H9 (cell line): ENCODE measurements around the gene GLUL. TPM values are rescaled to one million over a fixed set of nuclear protein-coding genes. Genes with fewer than 3 reads are reported as not detected.

Experiments
- DNase-seq: peaks from one replicate; pipeline ENCODE4 v3.0.0-alpha.2; 2017
- H2AFZ ChIP-seq: one replicate; pipeline ENCODE4 v1.6.1; 2013; ENCODE audit warnings: mild to moderate bottlenecking, low read length, control low read depth, moderate library complexity
- H2AK5ac ChIP-seq: 2 replicates; pipeline ENCODE4 v1.6.1; 2013; ENCODE audit warnings: low read length, control low read depth, mixed read lengths; ENCODE audit not compliant: insufficient read length
- H2BK120ac ChIP-seq: one replicate; pipeline ENCODE4 v1.6.1; 2013; ENCODE audit warnings: low read depth, mild to moderate bottlenecking, low read length, control low read depth, inconsistent platforms; ENCODE audit not compliant: poor library complexity, severe bottlenecking
- H2BK12ac ChIP-seq: 2 replicates; pipeline ENCODE4 v1.6.1; 2013; ENCODE audit warnings: low read length, control low read depth, mixed read lengths, low read depth; ENCODE audit not compliant: insufficient read length
- H2BK15ac ChIP-seq: 2 replicates; pipeline ENCODE4 v1.6.1; 2013; ENCODE audit warnings: low read depth, low read length, control low read depth
- H2BK20ac ChIP-seq: one replicate; pipeline ENCODE4 v1.6.1; 2013; ENCODE audit warnings: low read depth, mild to moderate bottlenecking, low read length, control low read depth, inconsistent platforms; ENCODE audit not compliant: poor library complexity, severe bottlenecking
- H2BK5ac ChIP-seq: 2 replicates; pipeline ENCODE4 v1.6.1; 2013; ENCODE audit warnings: low read length, control low read depth, mixed read lengths; ENCODE audit not compliant: insufficient read length
- H3K14ac ChIP-seq: 2 replicates; pipeline ENCODE4 v1.6.1; 2013; ENCODE audit warnings: low read length, control low read depth; ENCODE audit not compliant: insufficient read depth
- H3K18ac ChIP-seq: 2 replicates; pipeline ENCODE4 v1.6.1; 2013; ENCODE audit warnings: low read depth, mild to moderate bottlenecking, mixed read lengths, low read length, control low read depth; ENCODE audit not compliant: insufficient read length
- H3K23ac ChIP-seq: 2 replicates; pipeline ENCODE4 v1.6.1; 2013; ENCODE audit warnings: low read length, control low read depth, mixed read lengths, low read depth; ENCODE audit not compliant: insufficient read length
- H3K23me2 ChIP-seq: 2 replicates; pipeline ENCODE4 v1.6.1; 2013; ENCODE audit warnings: low read depth, mild to moderate bottlenecking, mixed read lengths, low read length, control low read depth; ENCODE audit not compliant: insufficient read length, poor library complexity, severe bottlenecking
- H3K27ac ChIP-seq: 2 replicates; pipeline ENCODE4 v1.5.1; 2013; ENCODE audit warnings: low read length, control low read depth, mixed read lengths, low read depth; ENCODE audit not compliant: insufficient read length
- H3K27me3 ChIP-seq: 2 replicates; pipeline ENCODE4 v1.6.1; 2013; ENCODE audit warnings: low read length, control low read depth, inconsistent platforms; ENCODE audit not compliant: insufficient read depth
- H3K4ac ChIP-seq: 2 replicates; pipeline ENCODE4 v1.6.1; 2013; ENCODE audit warnings: low read depth, mild to moderate bottlenecking, control low read depth, inconsistent platforms, low read length, moderate library complexity
- H3K4me1 ChIP-seq: 2 replicates; pipeline ENCODE4 v1.6.1; 2013; ENCODE audit warnings: low read length, control low read depth, inconsistent platforms; ENCODE audit not compliant: insufficient read depth
- H3K4me2 ChIP-seq: 2 replicates; pipeline ENCODE4 v1.6.1; 2013; ENCODE audit warnings: low read length, control low read depth, mixed read lengths; ENCODE audit not compliant: insufficient read length, insufficient read depth
- H3K56ac ChIP-seq: 2 replicates; pipeline ENCODE4 v1.6.1; 2013; ENCODE audit warnings: low read depth, mild to moderate bottlenecking, mixed read lengths, low read length, control low read depth; ENCODE audit not compliant: insufficient read length
- H3K79me1 ChIP-seq: 2 replicates; pipeline ENCODE4 v1.6.1; 2013; ENCODE audit warnings: low read depth, mild to moderate bottlenecking, moderate library complexity, low read length, control low read depth, inconsistent platforms; ENCODE audit not compliant: insufficient read depth, poor library complexity, severe bottlenecking
- H3K79me2 ChIP-seq: 2 replicates; pipeline ENCODE4 v1.6.1; 2013; ENCODE audit warnings: low read length, control low read depth, inconsistent platforms; ENCODE audit not compliant: insufficient read depth
- H3K9ac ChIP-seq: 2 replicates; pipeline ENCODE4 v1.6.1; 2013; ENCODE audit warnings: low read length, control low read depth, mixed read lengths; ENCODE audit not compliant: insufficient read length; ENCODE audit errors: extremely low read depth
- H3K9me3 ChIP-seq: one replicate; pipeline ENCODE4 v1.6.1; 2013; ENCODE audit warnings: low read depth, low read length, inconsistent platforms; ENCODE audit not compliant: control insufficient read depth
- H3T11ph ChIP-seq: one replicate; pipeline ENCODE4 v1.6.1; 2013; ENCODE audit warnings: mild to moderate bottlenecking, low read length, control low read depth, inconsistent platforms
- H4K20me1 ChIP-seq: one replicate; pipeline ENCODE4 v1.6.1; 2013; ENCODE audit not compliant: control insufficient read depth, insufficient read length, insufficient read depth
- H4K5ac ChIP-seq: 2 replicates; pipeline ENCODE4 v1.6.1; 2013; ENCODE audit warnings: low read depth, mild to moderate bottlenecking, mixed read lengths, low read length, control low read depth; ENCODE audit not compliant: insufficient read length
- H4K8ac ChIP-seq: replicated peaks from 2 replicates; pipeline ENCODE4 v1.6.1; 2013; ENCODE audit warnings: low read length, control low read depth, mixed read lengths, low read depth; ENCODE audit not compliant: insufficient read length
- H4K91ac ChIP-seq: 2 replicates; pipeline ENCODE4 v1.6.1; 2013; ENCODE audit warnings: low read depth, mild to moderate bottlenecking, moderate library complexity, mixed read lengths, low read length, control low read depth; ENCODE audit not compliant: insufficient read length
- H3K27ac Mint-ChIP-seq, 3 experiments: 2 replicates in 2 of 3; 3 replicates in 1 of 3; pipeline ENCODE4 v1.8.0; 2020 to 2021; ENCODE audit warnings: mixed read lengths in 3 of 3, mild to moderate bottlenecking in 1 of 3, moderate library complexity in 1 of 3
- H3K27me3 Mint-ChIP-seq: 2 replicates; pipeline ENCODE4 v1.8.0; 2021; ENCODE audit warnings: low read depth, mild to moderate bottlenecking, moderate library complexity, mixed read lengths
- H3K36me3 Mint-ChIP-seq, 3 experiments: 2 replicates in 2 of 3; 3 replicates in 1 of 3; pipeline ENCODE4 v1.8.0; 2020 to 2021; ENCODE audit warnings: low read depth in 3 of 3, mixed read lengths in 3 of 3; ENCODE audit not compliant: insufficient read depth in 1 of 3
- H3K4me1 Mint-ChIP-seq, 2 experiments: 2 replicates each; pipeline ENCODE4 v1.8.0; 2020; ENCODE audit warnings: mixed read lengths in 2 of 2
- H3K4me3 Mint-ChIP-seq, 2 experiments: 2 replicates in 1 of 2; 3 replicates in 1 of 2; pipeline ENCODE4 v1.8.0; 2020 to 2021; ENCODE audit warnings: mild to moderate bottlenecking in 2 of 2, mixed read lengths in 2 of 2, moderate library complexity in 1 of 2
- H3K9me3 Mint-ChIP-seq, 2 experiments: 2 replicates in 1 of 2; 3 replicates in 1 of 2; pipeline ENCODE4 v1.8.0; 2020; ENCODE audit warnings: mild to moderate bottlenecking in 2 of 2, mixed read lengths in 2 of 2, moderate library complexity in 1 of 2
- CTCF ChIP-seq: fragments of 200-600 bp; sonication (generic); conservative IDR thresholded peaks from 3 replicates; pipeline ENCODE4 v1.8.0; 2021; ENCODE audit warnings: antibody characterized with exemption, mild to moderate bottlenecking
- WGBS: extraction: QIAGEN DNeasy Blood & Tissue Kit; methylation state at CpG from one replicate; pipeline ENCODE4 v1.1.7; 2013; ENCODE audit warnings: missing lambda C conversion rate, low lambda C conversion rate, mixed read lengths; ENCODE audit not compliant: insufficient read length; ENCODE audit errors: extremely low coverage; 5-methylcytosine and 5-hydroxymethylcytosine counted together
- total RNA-seq: library from RNA; stranded (reverse); gene quantifications from 2 replicates; pipeline ENCODE4 v1.2.1, GENCODE V29; 2021

Gene GLUL
- total RNA-seq, 1 experiment from 2014 or later = 332 TPM

DNA sequence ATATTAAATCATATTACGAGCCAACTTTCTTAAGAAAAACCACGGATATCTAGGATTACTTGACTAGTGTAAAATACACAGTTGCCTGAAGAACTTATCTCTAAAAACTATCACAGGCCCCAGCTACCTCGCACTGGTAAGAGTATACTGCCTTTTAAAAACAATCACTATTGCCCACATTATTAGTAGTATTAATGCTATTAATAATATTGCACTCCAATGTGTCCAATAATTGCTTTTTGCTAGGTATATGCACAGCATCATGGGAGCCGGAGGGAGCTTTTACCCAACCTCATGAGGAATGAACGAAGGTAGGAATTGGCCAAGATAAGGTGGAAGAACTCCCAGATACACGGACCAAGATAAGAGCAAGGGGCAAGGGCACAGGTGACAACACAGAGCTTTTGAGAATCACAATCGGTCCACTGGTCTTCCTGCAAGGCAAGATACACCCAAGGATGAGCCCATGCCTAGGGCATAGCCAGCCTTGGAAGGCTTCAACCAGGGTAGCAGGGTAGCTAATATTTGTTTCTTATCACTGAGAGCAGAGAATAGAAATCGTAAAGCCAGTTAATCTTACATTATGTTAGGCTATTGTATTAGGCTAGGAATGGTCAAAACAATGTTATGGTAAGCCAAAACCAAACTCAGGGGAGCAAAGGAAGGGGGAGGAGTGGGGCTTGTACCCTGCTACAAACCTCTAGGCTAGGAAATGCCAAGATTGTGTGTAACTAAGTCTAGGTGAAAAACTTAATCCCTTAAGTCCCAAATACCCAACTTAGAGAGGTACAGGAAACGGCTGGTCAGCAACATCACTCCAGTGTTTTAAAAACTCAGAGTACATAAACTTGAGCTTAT, 9.4 kb downstream of the GLUL start:
- Histone ChIP-seq H3K79me1 (no peaks in the 10 kb centered on the region), H3K27me3 (no peaks in the 10 kb centered on the region), H3K56ac (no peak overlapping the region), H4K20me1 (no peaks in the 10 kb centered on the region), H3K14ac (no peak overlapping the region), H3K23me2 (no peaks in the 10 kb centered on the region), H2BK20ac (no peak overlapping the region), H3K9me3 (no peaks in the 10 kb centered on the region), H3K4me1 (no peaks in the 10 kb centered on the region), H3K18ac (no peak overlapping the region), H3K4ac (no peak overlapping the region), H3T11ph (no peak overlapping the region), H4K5ac (no peak overlapping the region), H2BK120ac (no peak overlapping the region), H4K8ac (no peak overlapping the region), H3K27ac (no peak overlapping the region), H2BK5ac (no peak overlapping the region), H3K4me2 (no peak overlapping the region), H3K9ac (no peak overlapping the region), H2BK15ac (no peak overlapping the region), H2AK5ac (no peak overlapping the region), H2AFZ (no peak overlapping the region), H4K91ac (no peak overlapping the region), H3K23ac (no peak overlapping the region), H3K79me2 (no peaks in the 10 kb centered on the region), H2BK12ac (no peak overlapping the region)
- Mint-ChIP-seq H3K9me3 (no peaks in the 10 kb centered on the region), H3K27ac (peak overlapping the region in 1 of 3 experiments; percentile 95; a peak in 2 of 7 replicates), H3K36me3 (peaks cover 40 to 64% (median 60%) of the 10 kb centered on the region in 3 experiments), H3K4me3 (no peak overlapping the region), H3K27me3 (no peaks in the 10 kb centered on the region), H3K4me1 (peaks cover 0 to 6% of the 10 kb centered on the region in 2 experiments; a peak in 1 of 4 replicates)
- no peak for DNase-seq
- no CpG with 5 or more reads among the region's 9 CpGs for WGBS
- no peak for TF ChIP-seq CTCF
